NK-92 treated with Interleukin-12 subunit alpha and Interleukin-12 subunit beta, amount 100 ng/mL, for 24 hours (cell line): ENCODE measurements around the gene NUP214.
A peak's percentile ranks its signal among the peaks of the same experiment; 100 is the strongest.

Experiments
- DNase-seq: peaks from one replicate; lab custom pipeline; 2025; lab: John Stamatoyannopoulos, UW

NUP214 gene

GRCh38 chr9:131125288-131126058 lies at the start of gene NUP214:
NUP214 (plus strand) TSS chr9:131125586; CDS start chr9:131125705, 119 bp downstream.
- DNase-seq = peak; percentile 95

DNA sequence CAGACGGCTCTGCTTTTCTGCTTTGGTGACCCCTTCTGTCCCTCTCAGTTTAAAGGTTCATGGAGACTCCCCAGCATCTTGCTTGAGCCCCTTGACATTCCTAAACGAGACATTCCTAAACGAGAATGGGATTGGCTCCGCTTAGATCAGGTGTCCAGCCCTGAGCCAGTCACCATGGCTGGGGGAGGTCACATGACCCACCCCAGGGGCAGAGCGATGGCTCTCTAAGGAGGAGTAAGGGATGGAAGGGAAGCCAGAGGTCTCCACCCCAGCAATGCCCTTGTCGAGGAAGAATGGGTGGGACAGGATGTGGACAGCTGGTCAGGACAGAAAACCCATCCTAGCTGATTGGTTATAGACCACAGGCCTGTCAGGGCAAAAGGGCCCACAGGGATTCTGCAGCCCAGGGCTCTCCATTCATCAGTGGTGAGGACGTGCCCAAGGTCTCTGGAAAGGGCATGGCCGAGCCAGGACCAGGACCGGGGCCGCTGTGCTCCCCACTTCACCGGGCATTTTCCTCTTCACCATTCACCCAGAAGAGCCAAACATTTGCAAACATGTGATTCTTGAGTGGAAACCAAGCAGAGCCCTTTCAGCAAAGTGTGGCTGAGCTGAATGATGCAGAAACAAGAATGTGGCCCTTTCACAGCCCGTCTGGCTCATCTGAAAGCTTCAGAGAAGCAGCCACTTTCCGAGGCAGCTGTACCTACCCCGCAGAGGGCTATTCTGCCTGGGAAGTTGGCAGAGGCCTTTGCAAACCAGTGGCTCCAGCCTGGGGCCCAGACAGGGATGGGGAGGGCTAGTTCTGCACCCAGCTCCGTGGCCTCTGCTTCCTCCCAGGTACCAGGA lies 48.8 kb upstream of the NUP214 start:
- DNase-seq = no peak

DNA sequence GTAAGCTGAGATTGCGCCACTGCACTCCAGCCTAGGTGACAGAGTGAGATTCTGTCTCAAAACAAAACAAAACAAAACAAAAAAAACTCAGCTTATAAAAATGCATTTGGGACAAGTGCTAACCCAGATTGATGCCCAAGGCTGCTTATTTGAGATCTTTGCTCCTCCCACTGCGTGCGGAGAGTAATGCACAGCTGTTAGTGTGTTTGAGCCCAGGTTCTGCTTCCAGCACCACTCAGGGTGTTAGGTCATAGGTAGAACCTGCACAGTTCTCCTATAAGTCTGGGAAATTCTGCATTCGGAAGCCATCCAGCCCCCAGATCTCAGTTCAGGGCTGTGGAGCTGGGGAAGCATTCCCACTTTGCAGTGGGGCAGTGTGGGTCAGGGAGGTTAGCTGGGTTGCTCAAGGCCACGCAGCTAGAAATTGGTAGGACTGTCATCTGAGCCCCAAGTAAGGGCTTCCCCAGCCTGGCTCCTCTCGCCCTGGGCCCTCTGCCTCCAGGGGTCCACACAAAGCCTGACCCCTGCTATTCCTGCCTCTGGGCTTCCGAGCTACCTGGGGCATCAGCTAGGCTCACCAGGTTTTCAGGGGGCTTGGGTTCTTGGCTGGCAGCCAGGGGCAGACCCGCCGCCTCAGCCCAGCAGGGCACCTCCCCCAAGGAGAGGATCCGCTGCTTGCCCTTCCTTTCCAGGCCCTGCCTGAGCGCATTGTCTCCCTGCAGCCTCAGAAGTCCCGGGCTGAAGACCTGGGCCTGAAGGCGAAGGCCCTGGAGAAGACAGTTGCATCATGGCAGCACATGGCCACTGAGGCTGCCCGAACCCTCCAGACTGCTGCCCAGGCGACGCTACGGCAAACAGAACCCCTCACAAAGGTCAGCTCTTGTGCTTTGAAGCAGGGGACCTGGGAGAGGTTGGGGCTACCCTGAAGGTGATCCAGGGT lies 46.7 kb upstream of the NUP214 start:
- no peak for DNase-seq

DNA sequence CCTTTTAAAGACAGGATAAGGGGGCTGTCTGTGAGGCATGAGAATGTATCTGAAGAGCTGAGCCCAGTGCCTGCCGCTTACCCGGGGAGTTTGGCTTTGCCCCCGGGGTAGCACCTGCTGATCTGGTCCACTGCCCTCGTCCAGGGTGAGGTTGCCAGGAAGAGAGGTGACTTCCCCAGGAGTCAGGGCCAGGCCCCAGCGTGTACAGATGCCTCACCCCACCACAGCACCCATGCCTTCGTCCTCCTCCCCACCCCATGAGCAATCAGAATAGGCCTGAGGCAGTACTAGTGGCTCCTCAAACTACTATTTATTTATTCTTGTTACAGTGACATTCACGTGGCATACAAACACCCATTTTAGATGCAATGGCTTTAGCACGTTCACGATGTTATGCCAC lies 44.8 kb upstream of the NUP214 start:
- no peak for DNase-seq

GRCh38 chr9:131081868-131082267 lies 43.5 kb upstream of the NUP214 start:
- no peak for DNase-seq

DNA sequence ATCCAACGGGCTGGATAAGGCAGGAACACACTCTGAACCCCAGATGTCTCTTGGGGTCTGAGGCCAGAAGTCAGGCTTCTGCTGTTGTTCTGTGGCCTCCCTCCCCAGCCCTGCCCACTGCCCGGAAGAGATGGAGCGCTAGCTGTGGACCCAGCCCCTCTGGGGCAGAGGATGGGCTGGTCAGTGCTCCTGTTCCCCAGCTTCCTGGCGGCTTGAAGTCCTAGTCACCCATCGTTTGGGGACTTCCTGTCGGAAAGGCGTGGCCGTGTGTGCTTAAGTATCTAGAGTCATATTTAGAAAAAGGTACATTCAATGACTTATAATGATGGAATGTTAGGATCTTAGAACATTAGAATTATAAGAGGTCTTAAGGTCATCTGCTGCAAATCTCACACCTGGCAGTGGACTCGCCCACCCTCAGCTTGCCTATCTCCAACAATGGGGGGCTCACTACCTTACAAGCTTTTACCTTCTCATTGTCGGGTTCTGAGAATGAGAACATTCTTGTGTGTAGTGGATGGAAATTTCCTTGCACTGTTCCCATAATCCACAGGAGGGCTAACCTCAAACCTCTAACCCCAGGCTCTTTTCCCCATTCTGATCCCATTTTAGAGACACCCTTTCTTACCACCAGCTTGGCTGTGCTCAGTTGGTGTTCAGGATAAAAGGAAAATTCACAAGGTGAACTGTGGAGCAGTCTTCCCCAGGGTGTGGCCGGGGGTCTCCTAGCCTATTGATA lies 42.4 kb upstream of the NUP214 start:
- DNase-seq = no peak

GRCh38 chr9:131084661-131085369 lies 40.6 kb upstream of the NUP214 start:
- no peak for DNase-seq

DNA sequence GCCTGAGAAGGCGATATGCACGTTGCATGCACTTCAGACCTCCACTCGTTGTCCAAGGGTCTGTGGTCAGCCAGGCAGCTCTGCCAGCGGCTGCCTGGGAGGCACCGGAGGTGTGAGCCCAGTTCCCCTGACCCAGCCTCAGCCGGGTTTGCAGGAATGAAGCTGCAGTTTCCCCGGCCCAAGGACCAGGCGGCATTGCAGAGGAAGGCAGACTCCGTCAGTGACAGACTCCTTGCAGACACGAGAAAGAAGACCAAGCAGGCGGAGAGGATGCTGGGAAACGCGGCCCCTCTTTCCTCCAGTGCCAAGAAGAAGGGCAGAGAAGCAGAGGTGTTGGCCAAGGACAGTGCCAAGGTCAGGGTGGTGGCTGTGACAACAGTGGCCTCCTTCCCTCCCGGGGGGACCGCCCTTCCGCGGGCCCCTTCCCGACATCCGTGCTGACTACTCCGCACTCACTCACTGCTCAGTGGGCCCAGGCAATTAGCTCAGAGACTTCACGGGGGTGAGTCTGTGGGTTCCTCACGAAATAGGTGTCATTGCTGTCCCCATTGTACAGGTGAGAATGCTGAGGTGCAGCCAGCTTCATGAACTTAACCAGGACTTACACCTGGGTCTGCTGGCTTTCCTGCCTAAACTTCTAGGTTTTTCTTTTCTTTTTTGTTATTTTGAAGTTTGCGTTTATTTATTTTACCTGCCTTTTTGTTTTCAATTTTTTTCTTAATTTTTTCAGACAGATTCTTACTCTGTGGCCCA lies 39.8 kb upstream of the NUP214 start:
- no peak for DNase-seq

GRCh38 chr9:131087354-131087893 lies 38.0 kb upstream of the NUP214 start:
- DNase-seq = no peak

GRCh38 chr9:131090025-131090787 lies 35.2 kb upstream of the NUP214 start:
- no peak for DNase-seq

GRCh38 chr9:131091352-131091992 lies 33.9 kb upstream of the NUP214 start:
- no peak for DNase-seq

- DNase-seq = no peak
These were observed 33.4 kb upstream of the NUP214 start for GRCh38 chr9:131092030-131092429.

DNA sequence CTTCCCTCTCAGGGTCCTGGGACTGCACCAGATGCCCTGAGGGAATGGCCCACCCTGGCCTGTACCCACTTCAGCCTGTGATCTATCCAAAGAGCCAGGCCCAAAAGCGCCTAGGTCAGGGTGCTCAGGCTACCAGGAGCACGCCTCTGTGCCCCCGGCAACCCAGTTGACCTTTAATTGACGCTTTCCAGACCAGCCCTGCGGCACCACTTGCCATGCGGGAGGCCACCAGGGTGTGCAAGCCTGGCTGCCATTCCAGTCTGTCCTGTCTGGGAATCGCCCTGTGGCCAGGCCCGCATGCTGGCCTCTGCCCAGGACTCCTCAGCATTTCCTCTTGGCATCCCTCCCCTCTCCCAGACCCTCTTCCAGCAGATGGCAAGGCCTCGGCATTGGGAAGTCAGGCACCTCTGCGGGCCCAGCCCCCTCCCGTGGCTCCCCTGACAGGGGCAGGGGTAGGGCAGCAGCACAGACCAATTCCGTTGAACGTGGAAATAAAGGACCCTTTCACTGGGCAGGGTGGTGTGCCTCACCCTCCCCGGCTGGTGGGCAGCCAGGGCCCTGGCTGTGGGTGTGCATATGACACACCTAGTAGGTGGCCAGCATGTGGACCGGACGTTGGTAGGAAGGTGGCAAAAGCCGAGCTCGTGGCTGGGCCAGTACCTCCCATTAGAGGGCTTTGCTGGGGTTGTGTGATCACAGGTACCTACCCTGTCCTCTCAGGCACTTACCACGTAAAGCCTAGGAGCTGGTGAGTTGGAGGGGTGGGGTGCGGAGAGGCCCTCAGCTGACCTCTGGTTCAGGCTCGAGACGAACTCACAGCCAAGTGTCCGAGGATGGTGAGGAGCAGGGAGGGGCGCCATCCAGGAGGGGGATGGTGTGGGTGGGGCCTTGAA lies 32.6 kb upstream of the NUP214 start:
- DNase-seq = no peak

- no peak for DNase-seq
These were observed 31.4 kb upstream of the NUP214 start for GRCh38 chr9:131094015-131094414.

DNA sequence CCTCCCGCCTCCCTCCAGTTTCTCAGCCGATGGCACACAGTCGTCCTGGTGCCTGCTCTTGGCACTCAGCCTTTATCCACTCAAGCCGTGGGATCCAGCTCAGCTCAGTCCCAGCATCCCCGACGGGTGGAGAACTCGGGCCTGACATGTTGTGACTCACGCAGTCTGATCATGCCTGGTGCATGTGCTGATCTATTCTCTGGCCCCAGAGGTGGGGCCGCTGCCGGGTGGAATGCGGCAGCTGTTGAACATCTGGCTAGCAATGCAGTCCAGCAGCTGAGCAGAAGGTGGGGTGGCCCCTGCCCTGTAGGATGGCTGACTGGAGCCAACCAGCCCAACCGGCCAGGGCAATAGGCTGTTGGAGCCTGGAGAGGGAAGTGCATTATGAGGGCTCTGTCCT lies 30.8 kb upstream of the NUP214 start:
- DNase-seq = no peak

- no peak for DNase-seq
These were observed 29.6 kb upstream of the NUP214 start for GRCh38 chr9:131095666-131096268.
